Stimulated activated CD4-positive, alpha-beta T cell treated with anti-CD3 and anti-CD28 coated beads, TNF-alpha, amount 100 ng/mL, for 24 hours (primary cell): ENCODE measurements around the gene RRP1.

Experiments used
- DNase-seq, 3 experiments: peaks; one replicate each; pipeline ENCODE4 v3.0.0-alpha.2; 2020; ENCODE audit warnings: low read depth in 3 of 3

RRP1 gene, protein sequence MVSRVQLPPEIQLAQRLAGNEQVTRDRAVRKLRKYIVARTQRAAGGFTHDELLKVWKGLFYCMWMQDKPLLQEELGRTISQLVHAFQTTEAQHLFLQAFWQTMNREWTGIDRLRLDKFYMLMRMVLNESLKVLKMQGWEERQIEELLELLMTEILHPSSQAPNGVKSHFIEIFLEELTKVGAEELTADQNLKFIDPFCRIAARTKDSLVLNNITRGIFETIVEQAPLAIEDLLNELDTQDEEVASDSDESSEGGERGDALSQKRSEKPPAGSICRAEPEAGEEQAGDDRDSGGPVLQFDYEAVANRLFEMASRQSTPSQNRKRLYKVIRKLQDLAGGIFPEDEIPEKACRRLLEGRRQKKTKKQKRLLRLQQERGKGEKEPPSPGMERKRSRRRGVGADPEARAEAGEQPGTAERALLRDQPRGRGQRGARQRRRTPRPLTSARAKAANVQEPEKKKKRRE

DNA sequence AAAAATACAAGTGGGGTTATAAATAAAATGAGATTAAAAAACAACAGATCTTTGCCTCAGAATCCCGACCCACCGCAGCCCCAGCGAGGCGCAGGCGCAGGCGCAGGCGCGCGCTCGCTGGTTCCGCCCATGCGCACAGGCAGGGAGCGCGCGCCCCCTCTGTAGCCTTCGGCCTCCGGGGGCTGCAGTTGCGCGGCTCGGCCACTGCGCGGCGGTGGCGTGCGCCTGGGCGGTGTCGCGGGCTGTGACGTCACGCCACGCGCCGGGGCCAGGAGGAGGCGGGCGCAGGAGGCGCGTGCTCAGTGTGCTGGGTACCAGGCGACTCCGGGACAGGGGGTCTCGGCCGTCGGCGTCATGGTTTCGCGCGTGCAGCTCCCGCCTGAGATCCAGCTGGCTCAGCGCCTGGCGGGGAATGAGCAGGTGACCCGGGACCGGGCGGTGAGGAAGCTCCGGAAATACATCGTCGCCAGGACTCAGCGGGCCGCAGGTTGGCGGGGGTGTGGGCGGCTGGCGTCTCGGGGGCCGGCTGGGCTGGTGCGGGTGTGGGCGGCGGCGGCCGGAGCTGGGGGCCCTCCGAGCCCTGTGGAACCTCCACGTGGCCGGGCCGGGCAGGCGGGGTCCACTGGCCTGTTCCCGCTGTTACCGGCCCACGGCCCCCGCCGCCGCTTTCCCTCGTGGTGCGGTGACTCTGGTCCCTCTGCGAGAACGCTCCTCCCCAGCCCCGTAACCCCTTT, at the start of gene RRP1:
TSS of gene RRP1 (plus strand) at position 302 of the 734 bp plus-strand sequence. CDS start at position 355, 53 bp downstream.
- peak; percentile 88 to 90 (median 89) for DNase-seq

- DNase-seq: no peak
These were observed 49.5 kb upstream of the RRP1 start for GRCh38 chr21:43739621-43740435.

- no peak for DNase-seq
These were observed 48.8 kb upstream of the RRP1 start for GRCh38 chr21:43740497-43741156.

DNA sequence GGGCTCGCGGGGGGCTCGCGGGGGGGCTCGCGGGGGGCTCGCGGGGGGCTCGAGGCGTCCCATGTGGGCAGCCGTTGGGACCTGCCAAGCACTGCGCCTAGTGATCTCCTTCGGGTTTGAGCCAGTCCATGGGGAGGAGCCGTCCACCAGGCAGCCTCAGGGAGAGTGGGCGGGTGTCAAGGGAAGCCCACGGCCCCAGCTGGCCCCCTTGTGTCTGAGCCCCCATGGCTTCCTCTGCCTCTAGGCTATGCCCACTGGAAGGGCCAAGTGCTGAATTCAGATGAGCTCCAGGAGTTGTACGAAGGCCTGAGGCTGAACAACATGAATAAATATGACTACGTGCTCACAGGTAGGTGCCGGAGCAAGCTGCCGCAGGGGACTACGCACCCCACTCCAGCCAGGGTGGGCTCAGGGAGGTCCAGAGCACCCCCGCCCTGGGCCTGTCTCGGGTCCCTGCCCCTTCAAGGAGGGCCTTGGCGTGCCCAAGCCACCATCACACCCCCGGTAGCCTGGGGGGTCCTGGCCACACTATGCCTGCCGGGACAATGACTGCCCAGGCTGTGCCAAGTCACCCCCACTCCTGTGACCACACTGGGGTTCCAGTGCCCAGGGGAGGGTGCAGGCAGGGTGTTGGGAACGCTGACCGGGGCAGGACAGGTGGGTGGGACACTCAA, 47.8 kb upstream of the RRP1 start:
- DNase-seq: no peak

DNA sequence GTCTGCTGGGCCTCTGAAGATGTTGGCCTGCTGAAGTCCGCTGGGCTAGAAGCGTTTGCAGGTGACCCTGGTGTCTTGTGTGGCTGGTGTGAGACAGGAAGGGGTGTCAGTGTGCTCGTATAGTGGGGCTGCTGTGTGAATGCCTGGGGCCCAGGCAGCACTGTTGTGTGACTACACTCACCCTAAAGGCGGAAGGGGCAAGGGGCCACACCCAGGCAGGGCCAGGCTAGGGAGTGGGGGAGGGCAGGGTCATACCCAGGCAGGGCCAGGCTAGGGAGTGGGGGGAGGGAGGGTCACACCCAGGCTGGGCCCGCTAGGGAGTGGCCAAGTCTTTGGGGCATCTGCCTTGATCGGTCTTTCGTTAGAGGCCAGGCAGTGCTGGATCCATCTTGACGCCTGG, 45.4 kb upstream of the RRP1 start:
- DNase-seq: no peak

DNA sequence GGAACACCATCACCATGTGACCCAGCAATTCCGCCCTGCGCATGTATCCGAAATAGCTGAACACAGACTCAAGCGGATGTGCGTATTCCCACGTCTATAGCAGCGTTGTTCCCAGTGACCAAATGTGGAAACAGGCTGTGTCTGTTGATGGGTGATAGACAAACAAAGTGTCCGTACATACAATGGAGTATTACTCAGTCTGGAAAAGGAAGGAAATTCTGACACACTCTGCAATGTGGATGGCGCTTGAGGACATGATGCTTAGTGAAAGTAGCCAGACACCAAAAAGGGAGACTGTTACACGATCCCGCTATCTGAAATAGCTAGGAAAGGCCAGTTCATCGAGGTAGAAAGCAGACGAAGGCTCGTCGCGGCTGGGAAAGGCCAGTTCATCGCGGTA, 44.7 kb upstream of the RRP1 start:
- DNase-seq: no peak

DNA sequence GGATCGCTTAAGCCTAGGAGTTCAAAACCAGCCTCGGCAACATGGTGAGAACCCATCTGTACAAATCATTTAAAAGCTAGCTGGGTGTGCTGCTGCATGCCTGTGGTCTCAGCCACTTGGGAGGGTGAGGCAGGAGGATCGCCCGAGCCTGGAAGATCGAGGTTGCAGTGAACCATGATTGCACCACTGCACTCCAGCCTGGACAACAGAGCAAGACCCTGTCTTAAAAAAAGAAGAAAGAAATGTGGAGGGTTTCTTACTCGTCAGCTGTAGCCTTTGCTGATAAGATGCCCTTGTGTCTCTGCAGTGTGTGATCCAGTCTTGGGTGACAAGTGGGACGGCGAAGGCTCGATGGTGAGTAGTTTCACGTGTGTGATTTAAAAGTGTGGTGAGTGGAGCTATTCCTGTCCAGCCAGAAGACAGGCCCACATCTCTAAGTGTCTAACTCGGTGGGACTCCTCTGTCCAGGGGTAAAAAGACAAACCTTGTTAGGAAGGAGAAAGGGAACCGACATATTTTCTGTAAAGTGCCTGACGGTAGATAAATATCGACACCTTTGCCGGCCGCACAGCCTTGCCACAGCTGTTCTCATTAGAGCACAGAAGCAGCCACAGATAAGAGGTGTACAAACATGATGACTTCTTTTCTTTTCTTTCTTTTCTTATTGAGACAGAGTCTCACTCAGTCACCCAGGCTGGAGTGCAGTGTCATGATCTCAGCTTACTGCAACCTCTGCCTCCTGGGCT, 43.4 kb upstream of the RRP1 start:
- DNase-seq: no peak

- DNase-seq: no peak
These were observed 40.8 kb upstream of the RRP1 start for GRCh38 chr21:43748622-43749021.

DNA sequence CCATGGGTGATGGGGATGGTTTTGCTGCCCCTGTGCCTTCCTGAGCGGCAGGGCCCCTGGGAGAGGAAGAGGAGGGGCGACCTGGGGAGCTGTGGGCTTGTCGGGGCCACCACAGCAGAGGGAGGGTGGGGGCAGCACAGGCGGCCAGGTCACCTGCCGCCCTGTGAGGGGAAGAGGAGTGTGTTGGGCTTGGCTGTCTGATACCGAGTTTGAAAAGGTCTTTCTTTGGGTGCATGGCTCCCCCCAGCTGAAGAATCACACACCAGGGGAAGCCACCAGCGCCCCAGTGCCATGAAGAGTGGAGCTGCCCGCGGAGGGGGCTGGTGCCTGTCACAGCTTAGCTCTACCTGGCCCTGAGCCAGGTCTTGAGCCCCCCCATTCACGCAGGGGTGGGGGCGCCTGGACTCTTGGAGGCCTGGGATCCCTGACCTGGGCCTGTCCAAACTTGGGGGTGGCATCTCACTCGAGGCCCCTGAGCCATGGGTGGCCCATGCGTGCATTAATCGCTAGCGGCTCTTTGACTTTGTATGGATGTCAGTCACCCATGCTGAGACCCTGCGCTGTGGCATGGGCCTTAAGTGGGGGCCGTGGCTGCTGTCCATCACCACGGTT, 39.6 kb upstream of the RRP1 start:
- no peak for DNase-seq

DNA sequence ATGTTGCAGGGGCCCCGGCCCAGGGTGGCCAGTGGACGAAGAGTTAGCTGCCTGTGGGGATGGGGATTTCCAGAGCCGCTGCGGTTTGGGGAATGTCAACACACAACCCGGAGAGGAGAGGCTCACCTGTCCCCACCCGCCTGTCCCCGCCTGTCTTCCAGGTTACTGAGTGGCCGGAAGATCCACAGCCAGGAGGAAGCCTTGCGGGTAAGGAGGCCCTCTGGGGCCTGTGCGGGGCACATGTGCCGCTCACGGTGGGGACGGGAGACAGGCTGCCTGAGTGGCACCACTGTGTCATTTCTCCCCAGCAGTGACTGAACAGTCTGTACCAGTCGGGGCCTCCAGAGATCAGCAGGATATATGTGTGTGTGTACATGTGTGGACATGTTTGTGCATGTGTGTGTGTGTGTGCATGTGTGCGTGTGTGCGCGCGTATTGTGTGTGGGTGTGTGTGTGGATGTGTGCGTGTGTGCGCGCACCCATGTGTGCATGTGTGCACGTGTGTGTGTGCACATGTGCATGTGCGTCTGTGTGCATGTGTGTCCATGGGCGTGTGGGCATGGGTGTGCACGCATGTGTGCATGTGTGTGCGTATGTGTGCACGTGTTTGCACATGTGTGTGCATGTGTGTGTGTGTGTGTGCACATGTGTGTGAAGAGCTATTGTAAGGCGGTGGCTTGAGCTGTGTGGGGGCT, 38.9 kb upstream of the RRP1 start:
- DNase-seq: no peak

DNA sequence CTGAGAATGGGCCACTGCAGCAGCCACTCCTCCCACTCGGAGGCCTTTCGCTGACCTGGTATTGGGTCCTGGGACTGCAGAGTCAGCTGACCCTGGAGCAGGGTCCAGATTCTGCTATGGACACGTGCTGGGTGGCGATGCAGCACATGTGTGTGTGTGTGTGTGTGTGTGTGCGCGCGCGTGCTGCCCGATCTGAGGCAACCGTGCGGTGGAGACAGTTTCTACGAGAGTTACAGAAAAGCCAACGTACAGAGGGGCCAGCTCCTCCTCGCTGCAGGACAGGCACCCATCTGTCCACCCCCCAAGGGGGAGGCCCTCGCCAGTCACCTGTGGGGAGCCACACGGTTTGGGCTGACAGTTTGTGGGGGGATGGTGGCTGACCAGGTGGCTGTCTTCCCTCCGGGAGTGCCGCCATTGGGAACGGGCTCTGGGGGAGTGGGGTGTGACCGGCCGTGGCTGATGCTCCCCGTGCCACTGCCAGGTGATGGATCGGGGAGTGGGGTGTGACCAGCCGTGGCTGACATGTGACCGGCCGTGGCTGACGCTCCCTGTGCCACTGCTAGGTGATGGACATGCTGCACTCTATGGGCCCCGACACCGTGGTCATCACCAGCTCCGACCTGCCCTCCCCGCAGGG, 37.3 kb upstream of the RRP1 start:
- no peak for DNase-seq

DNA sequence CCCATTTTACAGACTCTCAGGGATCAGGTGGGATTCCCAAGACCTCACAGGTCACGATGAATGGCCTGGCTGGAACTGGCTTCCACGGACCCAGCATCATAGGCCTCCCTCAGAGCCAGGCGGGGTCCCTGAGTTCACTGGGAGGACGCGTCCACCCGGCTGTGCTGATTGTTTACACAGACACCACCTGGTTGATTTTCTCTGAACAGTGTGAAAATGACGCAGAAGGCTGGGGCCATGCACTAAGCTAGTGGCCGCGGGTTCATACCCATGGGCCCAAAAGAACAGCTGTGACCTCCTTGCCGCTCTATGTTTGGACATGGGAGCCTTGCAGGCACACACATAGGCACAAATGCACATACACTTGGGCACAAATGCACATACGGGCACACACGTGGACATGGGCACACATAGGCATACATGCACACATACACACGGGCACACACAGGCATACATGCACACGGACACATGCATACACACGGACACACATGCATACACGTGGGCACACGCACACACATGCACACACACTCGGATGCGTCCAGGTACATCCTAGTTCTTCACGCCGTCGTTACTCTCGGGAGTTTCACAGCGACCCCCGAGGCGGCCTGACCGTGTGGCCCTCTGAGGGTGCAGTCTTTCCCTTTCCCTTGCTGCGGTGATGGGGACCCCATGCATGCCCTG, 36.5 kb upstream of the RRP1 start:
- DNase-seq: no peak

DNA sequence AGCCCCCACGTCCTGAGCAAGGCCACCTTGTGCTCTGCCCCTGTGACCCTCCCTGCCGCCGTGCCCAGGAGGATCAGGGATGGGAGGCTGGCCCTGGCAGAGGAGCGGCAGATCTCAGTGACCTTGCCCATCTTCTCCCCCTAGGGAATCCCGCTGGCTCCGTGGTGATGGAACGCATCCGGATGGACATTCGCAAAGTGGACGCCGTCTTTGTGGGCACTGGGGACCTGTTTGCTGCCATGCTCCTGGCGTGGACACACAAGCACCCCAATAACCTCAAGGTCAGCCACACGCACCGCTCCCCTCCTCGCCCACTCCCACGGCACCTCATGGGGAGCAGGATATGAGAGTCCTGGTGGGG, 36.0 kb upstream of the RRP1 start:
- no peak for DNase-seq

GRCh38 chr21:43754948-43755781, 34.2 kb upstream of the RRP1 start:
- DNase-seq: no peak

GRCh38 chr21:43755820-43756594, 33.4 kb upstream of the RRP1 start:
- DNase-seq: no peak

DNA sequence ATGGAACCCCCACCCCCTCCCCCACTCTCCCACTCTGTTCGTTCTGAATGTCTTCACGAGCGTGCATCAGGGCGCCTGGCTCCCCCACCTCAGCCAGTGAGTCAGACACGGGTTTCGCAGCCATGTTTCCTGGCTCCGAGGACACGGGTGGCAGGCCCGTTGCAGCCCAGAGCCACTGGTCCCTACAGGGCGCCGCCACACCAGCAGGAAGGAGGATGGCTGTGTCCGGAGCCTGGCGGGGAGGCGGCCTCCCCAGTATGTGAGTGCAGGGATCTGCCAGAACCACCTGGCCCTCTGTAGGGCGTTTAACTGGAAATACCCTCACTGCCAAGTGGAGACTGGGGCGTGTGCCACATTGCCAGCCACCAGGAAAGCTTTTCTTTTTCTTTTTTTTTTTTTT, 31.8 kb upstream of the RRP1 start:
- DNase-seq: no peak
